ENCODE measurements around the gene MEAF6. TPM values are rescaled to one million over a fixed set of nuclear protein-coding genes. Genes with fewer than 3 reads are reported as not detected.
"Not testable (repeated sequence)": the region's sequence is repeated elsewhere in the genome, so short reads cannot be mapped to it uniquely, and the experiment has no call there.

The MEAF6 gene
- total RNA-seq, 1 experiment from 2014 or later: 51.6 TPM

DNA sequence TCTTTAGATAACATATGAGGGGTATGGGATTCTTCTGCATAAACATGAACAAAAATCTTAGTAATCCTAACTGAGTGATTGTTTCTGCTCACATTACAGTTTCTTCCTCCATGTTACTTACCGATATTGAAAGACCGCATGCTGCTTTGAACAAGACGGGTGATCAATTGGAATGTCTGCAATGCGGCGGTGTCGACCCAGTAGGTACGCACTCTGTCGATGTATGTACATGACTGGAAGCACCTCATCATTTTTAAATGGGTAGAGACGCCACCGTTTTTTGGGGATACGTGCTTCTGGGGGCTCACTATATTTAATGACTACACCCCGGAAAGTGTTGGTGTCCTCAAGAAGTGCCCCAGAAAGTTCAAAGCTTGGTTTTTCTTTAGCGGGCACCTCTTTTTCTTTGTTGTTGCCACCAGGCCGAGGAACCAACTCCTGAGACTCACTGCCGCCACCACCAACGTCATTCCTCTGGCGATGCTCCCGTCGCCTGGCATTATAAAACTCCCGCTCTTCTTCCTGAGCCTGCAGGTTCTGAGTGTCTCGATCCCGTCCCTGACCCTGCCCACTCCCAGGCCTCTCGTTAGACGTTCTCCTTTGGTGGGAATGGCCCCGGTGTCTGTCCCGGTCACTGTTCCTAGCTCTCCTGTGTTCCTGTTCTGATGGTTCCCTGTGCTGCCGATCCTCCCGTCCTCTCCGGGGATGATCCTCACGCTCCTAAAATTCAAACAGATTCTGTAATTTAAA is 25.6 kb upstream of the MEAF6 start:
- Histone ChIP-seq H3K18ac (ENCODE audit: insufficient read length, low read depth, low read length) (no peak overlapping the region), H2AFZ (ENCODE audit: low read length) (no peak overlapping the region), H3K56ac (ENCODE audit: insufficient read length, low read depth, low read length) (no peak overlapping the region), H4K20me1 (ENCODE audit: control insufficient read depth, insufficient read depth, insufficient read length) (no peaks in the 10 kb centered on the region), H3K9ac (ENCODE audit: extremely low read depth, insufficient read length, low read length) (no peak overlapping the region), H2BK5ac (ENCODE audit: insufficient read length, low read length) (no peak overlapping the region), H2BK120ac (ENCODE audit: low read depth, low read length, poor library complexity, severe bottlenecking) (no peak overlapping the region), H3K14ac (ENCODE audit: insufficient read depth, low read length) (no peak overlapping the region), H2AK5ac (ENCODE audit: insufficient read length, low read length) (no peak overlapping the region), H4K8ac (replicated peaks; ENCODE audit: insufficient read length, low read depth, low read length) (no peak overlapping the region), H3K4me1 (ENCODE audit: insufficient read depth, low read length) (no peaks in the 10 kb centered on the region), H3K27ac (ENCODE audit: insufficient read length, low read depth, low read length) (no peak overlapping the region), H3K4ac (ENCODE audit: low read depth, low read length) (no peak overlapping the region), H4K91ac (ENCODE audit: insufficient read length, low read depth, low read length) (no peak overlapping the region), H3T11ph (ENCODE audit: low read length) (no peak overlapping the region), H3K27me3 (ENCODE audit: insufficient read depth, low read length) (no peaks in the 10 kb centered on the region), H3K4me2 (ENCODE audit: insufficient read depth, insufficient read length, low read length) (no peak overlapping the region), H3K23me2 (ENCODE audit: insufficient read length, low read depth, low read length, poor library complexity, severe bottlenecking) (no peaks in the 10 kb centered on the region), H3K79me1 (ENCODE audit: insufficient read depth, low read depth, low read length, poor library complexity, severe bottlenecking) (no peaks in the 10 kb centered on the region), H2BK20ac (ENCODE audit: low read depth, low read length, poor library complexity, severe bottlenecking) (no peak overlapping the region), H3K23ac (ENCODE audit: insufficient read length, low read depth, low read length) (no peak overlapping the region), H3K79me2 (ENCODE audit: insufficient read depth, low read length) (no peaks in the 10 kb centered on the region), H3K9me3 (ENCODE audit: control insufficient read depth, low read depth, low read length) (no peaks in the 10 kb centered on the region), H2BK12ac (ENCODE audit: insufficient read length, low read depth, low read length) (no peak overlapping the region), H4K5ac (ENCODE audit: insufficient read length, low read depth, low read length) (no peak overlapping the region), H2BK15ac (ENCODE audit: low read depth, low read length) (no peak overlapping the region)
- Mint-ChIP-seq H3K4me3 (no peak overlapping the region), H3K9me3 (no peaks in the 10 kb centered on the region), H3K27ac (no peak overlapping the region; a peak in 1 of 7 replicates), H3K4me1 (no peaks in the 10 kb centered on the region), H3K36me3 (ENCODE audit: insufficient read depth in 1 of 3, low read depth in 3 of 3) (peaks cover 29 to 70% (median 57%) of the 10 kb centered on the region in 3 experiments), H3K27me3 (ENCODE audit: low read depth) (no peaks in the 10 kb centered on the region)
- DNase-seq: no peak
- TF ChIP-seq CTCF (conservative IDR thresholded peaks at IDR 0.05): no peak
- no CpG with 5 or more reads among the region's 30 CpGs for WGBS (ENCODE audit: extremely low coverage, insufficient read length, low lambda C conversion rate)

DNA sequence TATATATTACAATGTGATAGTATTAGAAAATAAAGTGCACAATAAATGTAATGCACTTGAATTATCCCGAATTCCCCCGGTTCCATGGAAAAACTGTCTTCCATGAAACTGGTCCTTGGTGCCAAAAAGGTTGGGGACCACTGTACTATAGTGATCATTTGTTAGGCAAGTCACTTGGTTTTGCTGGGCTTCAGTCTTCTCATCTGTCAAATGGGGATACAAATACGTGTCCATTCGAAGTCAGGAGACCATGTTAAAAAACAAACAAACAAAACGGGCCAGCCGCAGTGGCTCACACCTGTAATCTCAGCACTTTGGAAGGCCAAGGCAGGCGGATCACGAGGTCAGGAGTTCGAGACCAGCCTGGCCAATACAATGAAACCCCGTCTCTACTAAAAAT is 24.6 kb upstream of the MEAF6 start:
- not testable (repeated sequence) for H3K27ac ChIP-seq (ENCODE audit: insufficient read length, low read depth, low read length); H3K27me3 ChIP-seq (ENCODE audit: insufficient read depth, low read length); H2BK5ac ChIP-seq (ENCODE audit: insufficient read length, low read length); H3K27me3 Mint-ChIP-seq (ENCODE audit: low read depth); H2BK120ac ChIP-seq (ENCODE audit: low read depth, low read length, poor library complexity, severe bottlenecking); H2AFZ ChIP-seq (ENCODE audit: low read length); DNase-seq; H3T11ph ChIP-seq (ENCODE audit: low read length); H2BK20ac ChIP-seq (ENCODE audit: low read depth, low read length, poor library complexity, severe bottlenecking); H3K79me1 ChIP-seq (ENCODE audit: insufficient read depth, low read depth, low read length, poor library complexity, severe bottlenecking); H3K27ac Mint-ChIP-seq; H2AK5ac ChIP-seq (ENCODE audit: insufficient read length, low read length); H4K20me1 ChIP-seq (ENCODE audit: control insufficient read depth, insufficient read depth, insufficient read length); H3K18ac ChIP-seq (ENCODE audit: insufficient read length, low read depth, low read length); H3K4me1 Mint-ChIP-seq; H2BK15ac ChIP-seq (ENCODE audit: low read depth, low read length); H3K79me2 ChIP-seq (ENCODE audit: insufficient read depth, low read length); H3K23me2 ChIP-seq (ENCODE audit: insufficient read length, low read depth, low read length, poor library complexity, severe bottlenecking); H3K23ac ChIP-seq (ENCODE audit: insufficient read length, low read depth, low read length); H4K8ac ChIP-seq (replicated peaks; ENCODE audit: insufficient read length, low read depth, low read length); H3K56ac ChIP-seq (ENCODE audit: insufficient read length, low read depth, low read length); H3K4me3 Mint-ChIP-seq; H4K91ac ChIP-seq (ENCODE audit: insufficient read length, low read depth, low read length); H3K4me1 ChIP-seq (ENCODE audit: insufficient read depth, low read length); H3K9me3 Mint-ChIP-seq; H3K9me3 ChIP-seq (ENCODE audit: control insufficient read depth, low read depth, low read length); H3K4ac ChIP-seq (ENCODE audit: low read depth, low read length); H4K5ac ChIP-seq (ENCODE audit: insufficient read length, low read depth, low read length); H3K9ac ChIP-seq (ENCODE audit: extremely low read depth, insufficient read length, low read length); H3K14ac ChIP-seq (ENCODE audit: insufficient read depth, low read length); H2BK12ac ChIP-seq (ENCODE audit: insufficient read length, low read depth, low read length); H3K4me2 ChIP-seq (ENCODE audit: insufficient read depth, insufficient read length, low read length)
- H3K36me3 Mint-ChIP-seq (ENCODE audit: insufficient read depth in 1 of 3, low read depth in 3 of 3): peaks cover 23 to 67% (median 49%) of the 10 kb centered on the region in 3 experiments
- no CpG with 5 or more reads among the region's 10 CpGs for WGBS (ENCODE audit: extremely low coverage, insufficient read length, low lambda C conversion rate)
